HEK293 (cell line): ENCODE data around the gene NHP2.

Experiments used
- CTCF ChIA-PET: fragments of 350-600 bp; formaldehyde crosslinking; extraction: SDS; loops from one replicate; lab custom pipeline; 2021; ENCODE audit warnings: antibody characterized with exemption; lab: Yijun Ruan, JAX
- POLR2A ChIA-PET: fragments of 300-600 bp; formaldehyde crosslinking; extraction: SDS; loops from one replicate; lab custom pipeline; 2020; ENCODE audit warnings: antibody characterized with exemption, inconsistent platforms; lab: Yijun Ruan, JAX
- H3K27ac ChIP-seq: fragments of 200-500 bp; sonication (Bioruptor generic); 2 replicates; pipeline ENCODE4 v1.5.1; 2014; ENCODE audit warnings: low read depth, low read length, control low read depth, inconsistent platforms; ENCODE audit errors: extremely low read depth
- H3K36me3 ChIP-seq, 2 experiments: fragments of 200-500 bp in 1 of 2; sonication (Bioruptor generic) in 1 of 2; 1 replicate in 1 of 2; 2 replicates in 1 of 2; pipeline ENCODE4 v1.5.1; 2014 to 2017; ENCODE audit warnings: inconsistent platforms in 2 of 2, low read length in 2 of 2; ENCODE audit not compliant: control insufficient read depth in 2 of 2, insufficient read depth in 1 of 2
- H3K4me1 ChIP-seq: fragments of 200-500 bp; sonication (Bioruptor generic); 2 replicates; pipeline ENCODE4 v1.5.1; 2014; ENCODE audit warnings: mild to moderate bottlenecking, low read length, inconsistent platforms; ENCODE audit not compliant: control insufficient read depth, insufficient read depth
- H3K4me3 ChIP-seq: 2 replicates; pipeline ENCODE4 v1.5.1; 2011; ENCODE audit warnings: low read depth, mild to moderate bottlenecking, control low read depth, low read length, moderate library complexity
- H3K9me3 ChIP-seq: fragments of 200-500 bp; sonication (Bioruptor generic); 2 replicates; pipeline ENCODE4 v1.5.1; 2014; ENCODE audit warnings: low read depth, low read length, inconsistent platforms; ENCODE audit not compliant: control insufficient read depth, insufficient read depth
- AEBP2 ChIP-seq: fragments of 450-650 bp; formaldehyde crosslinking; IDR thresholded peaks from 2 replicates; pipeline ENCODE4 v1.5.1; 2016; ENCODE audit warnings: missing biosample characterization, missing genetic modification characterization, borderline replicate concordance
- CTCF ChIP-seq: fragments of 450-650 bp; formaldehyde crosslinking; IDR thresholded peaks from 2 replicates; pipeline ENCODE4 v1.5.1; 2016; ENCODE audit warnings: missing biosample characterization, missing genetic modification characterization
- GLIS1 ChIP-seq: fragments of 450-650 bp; formaldehyde crosslinking; IDR thresholded peaks from 2 replicates; pipeline ENCODE4 v1.5.1; 2016; ENCODE audit warnings: missing biosample characterization, missing genetic modification characterization
- KLF17 ChIP-seq: fragments of 450-650 bp; formaldehyde crosslinking; IDR thresholded peaks from 2 replicates; pipeline ENCODE4 v1.5.1; 2016; ENCODE audit warnings: missing biosample characterization, missing genetic modification characterization
- PATZ1 ChIP-seq: fragments of 450-650 bp; formaldehyde crosslinking; IDR thresholded peaks from 2 replicates; pipeline ENCODE4 v1.5.1; 2016; ENCODE audit warnings: missing biosample characterization, missing genetic modification characterization
- PRDM1 ChIP-seq: fragments of 450-650 bp; formaldehyde crosslinking; IDR thresholded peaks from 2 replicates; pipeline ENCODE4; 2016; ENCODE audit warnings: missing biosample characterization, missing genetic modification characterization
- REPIN1 ChIP-seq: fragments of 450-650 bp; formaldehyde crosslinking; IDR thresholded peaks from 2 replicates; pipeline ENCODE4 v1.5.1; 2017; ENCODE audit warnings: missing biosample characterization, missing genetic modification characterization, low read depth
- ZBTB49 ChIP-seq: fragments of 450-650 bp; formaldehyde crosslinking; IDR thresholded peaks from 2 replicates; pipeline ENCODE4 v1.5.1; 2016; ENCODE audit warnings: missing biosample characterization, missing genetic modification characterization, low read depth
- ZNF112 ChIP-seq: fragments of 450-650 bp; formaldehyde crosslinking; IDR thresholded peaks from 2 replicates; pipeline ENCODE4 v1.5.0; 2017; ENCODE audit warnings: missing biosample characterization, missing genetic modification characterization
- ZNF169 ChIP-seq: fragments of 450-650 bp; formaldehyde crosslinking; IDR thresholded peaks from 2 replicates; pipeline ENCODE4 v1.5.1; 2016; ENCODE audit warnings: missing biosample characterization, missing genetic modification characterization
- ZNF184 ChIP-seq: fragments of 450-650 bp; IDR thresholded peaks from 2 replicates; pipeline ENCODE4 v1.5.1; 2018; ENCODE audit warnings: missing biosample characterization, mild to moderate bottlenecking, missing genetic modification characterization
- ZNF23 ChIP-seq: fragments of 450-650 bp; formaldehyde crosslinking; IDR thresholded peaks from 2 replicates; pipeline ENCODE4 v1.5.1; 2016; ENCODE audit warnings: missing biosample characterization, missing genetic modification characterization, borderline replicate concordance
- ZNF274 ChIP-seq, 2 experiments: fragments of 200-500 bp in 1 of 2; fragments of 450-650 bp in 1 of 2; sonication (Bioruptor generic) in 1 of 2; formaldehyde crosslinking in 1 of 2; IDR thresholded peaks; 2 replicates each; pipeline versions ENCODE4 v1.5.1 to v1.6.1; 2014 to 2016; ENCODE audit warnings: borderline replicate concordance in 1 of 2, inconsistent platforms in 1 of 2, low read length in 1 of 2, missing biosample characterization in 1 of 2, missing genetic modification characterization in 1 of 2
- ZNF324 ChIP-seq: fragments of 450-650 bp; formaldehyde crosslinking; IDR thresholded peaks from 2 replicates; pipeline ENCODE4 v1.5.1; 2016; ENCODE audit warnings: missing biosample characterization, missing genetic modification characterization
- ZNF404 ChIP-seq: fragments of 450-650 bp; formaldehyde crosslinking; IDR thresholded peaks from 2 replicates; pipeline ENCODE4 v1.5.1; 2017; ENCODE audit warnings: missing biosample characterization, missing genetic modification characterization
- ZNF501 ChIP-seq: fragments of 450-650 bp; formaldehyde crosslinking; IDR thresholded peaks from 2 replicates; pipeline ENCODE4 v1.5.1; 2016; ENCODE audit warnings: missing biosample characterization, missing genetic modification characterization
- ZNF513 ChIP-seq: fragments of 450-650 bp; IDR thresholded peaks from 2 replicates; pipeline ENCODE4 v1.5.1; 2018; ENCODE audit warnings: missing biosample characterization, missing genetic modification characterization
- ZNF580 ChIP-seq: fragments of 450-650 bp; formaldehyde crosslinking; IDR thresholded peaks from 2 replicates; pipeline ENCODE4 v1.5.1; 2016; ENCODE audit warnings: missing biosample characterization, missing genetic modification characterization
- ZNF585B ChIP-seq: fragments of 450-650 bp; formaldehyde crosslinking; IDR thresholded peaks from 2 replicates; pipeline ENCODE4 v1.5.1; 2016; ENCODE audit warnings: missing biosample characterization, missing genetic modification characterization
- ZNF610 ChIP-seq: fragments of 450-650 bp; formaldehyde crosslinking; IDR thresholded peaks from 2 replicates; pipeline ENCODE4 v1.5.1; 2016; ENCODE audit warnings: missing biosample characterization, missing genetic modification characterization, borderline replicate concordance
- ZNF623 ChIP-seq: fragments of 450-650 bp; formaldehyde crosslinking; IDR thresholded peaks from 2 replicates; pipeline ENCODE4 v1.5.1; 2016; ENCODE audit warnings: missing biosample characterization, missing genetic modification characterization
- ZNF677 ChIP-seq: fragments of 450-650 bp; IDR thresholded peaks from 2 replicates; pipeline ENCODE4 v1.5.0; 2018; ENCODE audit warnings: missing biosample characterization, mild to moderate bottlenecking, missing genetic modification characterization, moderate library complexity
- ZNF837 ChIP-seq: fragments of 450-650 bp; formaldehyde crosslinking; IDR thresholded peaks from 2 replicates; pipeline ENCODE4 v1.5.1; 2016; ENCODE audit warnings: missing biosample characterization, missing genetic modification characterization

The NHP2 gene

GRCh38 chr5:178163772-178164735 is 10.4 kb upstream of the NHP2 start (continued):
- TF ChIP-seq ZBTB49, result no peak
- no peak for TF ChIP-seq ZNF404
- peak; percentile 97 for TF ChIP-seq CTCF (tag by site-specific recombination)
- TF ChIP-seq ZNF169, result no peak
- peak; percentile 81 for TF ChIP-seq KLF17 (tag by site-specific recombination)
- TF ChIP-seq PATZ1, result peak; percentile 72
- TF ChIP-seq ZNF585B (tag by site-specific recombination), result no peak
- TF ChIP-seq ZNF501, result peak; percentile 82; the same call in 1 of the 2 replicates
- TF ChIP-seq ZNF184 (tag by site-specific recombination), result no peak

GRCh38 chr5:178162481-178162880 is 8.8 kb upstream of the NHP2 start:
- no peak overlapping the region for H3K4me3 ChIP-seq
- ChIA-PET POLR2A (interaction anchor here (0.8 kb wide), 1 partner anchor 42 kb away, joined by 4 read pairs; the partner anchor contains the start of gene HNRNPAB), CTCF (interaction anchor here (0.6 to 3.9 kb wide), 6 partner anchors 13 to 161 kb away, joined by 3 to 39 read pairs (median 5); no protein-coding TSS in a partner anchor)
- no peak for TF ChIP-seq ZNF623 (tag by site-specific recombination)
- TF ChIP-seq PRDM1 (tag by site-specific recombination), result no peak
- no peak for TF ChIP-seq GLIS1 (tag by site-specific recombination)
- TF ChIP-seq ZNF274 (IDR thresholded peaks at IDR 0.05; ENCODE audit: low read length), result no peak
- TF ChIP-seq ZNF274 (tag by site-specific recombination; IDR thresholded peaks at IDR 0.05; ENCODE audit: borderline replicate concordance), result no peak
- TF ChIP-seq ZNF112 (tag by site-specific recombination), result no peak
- TF ChIP-seq ZNF677 (tag by site-specific recombination), result no peak
- no peak for TF ChIP-seq ZNF580
- no peak for TF ChIP-seq ZNF513 (tag by site-specific recombination)
- no peak for TF ChIP-seq ZNF837 (tag by site-specific recombination)
- TF ChIP-seq ZNF610 (tag by site-specific recombination), result no peak
- TF ChIP-seq AEBP2 (tag by site-specific recombination), result no peak
- TF ChIP-seq REPIN1 (tag by site-specific recombination), result no peak
- no peak for TF ChIP-seq ZNF23
- no peak for TF ChIP-seq ZNF324 (tag by site-specific recombination)
- H3K4me1 ChIP-seq, result no peaks in the 10 kb centered on the region
- H3K36me3 ChIP-seq, result no peaks in the 10 kb centered on the region
- H3K27ac ChIP-seq, result no peak overlapping the region
- H3K9me3 ChIP-seq, result no peaks in the 10 kb centered on the region
